IPS-18c (cell line): ENCODE results near the gene RFESD.

Source experiments
- H3K4me3 ChIP-seq: 2 replicates; pipeline ENCODE4 v1.7.0; 2013; ENCODE audit warnings: low read depth, mild to moderate bottlenecking, low read length, moderate library complexity; ENCODE audit not compliant: insufficient read depth
- H3K9me3 ChIP-seq: one replicate; pipeline ENCODE4 v1.6.1; 2013; ENCODE audit warnings: mild to moderate bottlenecking, low read length, moderate library complexity; ENCODE audit not compliant: control insufficient read depth, insufficient read depth

Gene RFESD

DNA sequence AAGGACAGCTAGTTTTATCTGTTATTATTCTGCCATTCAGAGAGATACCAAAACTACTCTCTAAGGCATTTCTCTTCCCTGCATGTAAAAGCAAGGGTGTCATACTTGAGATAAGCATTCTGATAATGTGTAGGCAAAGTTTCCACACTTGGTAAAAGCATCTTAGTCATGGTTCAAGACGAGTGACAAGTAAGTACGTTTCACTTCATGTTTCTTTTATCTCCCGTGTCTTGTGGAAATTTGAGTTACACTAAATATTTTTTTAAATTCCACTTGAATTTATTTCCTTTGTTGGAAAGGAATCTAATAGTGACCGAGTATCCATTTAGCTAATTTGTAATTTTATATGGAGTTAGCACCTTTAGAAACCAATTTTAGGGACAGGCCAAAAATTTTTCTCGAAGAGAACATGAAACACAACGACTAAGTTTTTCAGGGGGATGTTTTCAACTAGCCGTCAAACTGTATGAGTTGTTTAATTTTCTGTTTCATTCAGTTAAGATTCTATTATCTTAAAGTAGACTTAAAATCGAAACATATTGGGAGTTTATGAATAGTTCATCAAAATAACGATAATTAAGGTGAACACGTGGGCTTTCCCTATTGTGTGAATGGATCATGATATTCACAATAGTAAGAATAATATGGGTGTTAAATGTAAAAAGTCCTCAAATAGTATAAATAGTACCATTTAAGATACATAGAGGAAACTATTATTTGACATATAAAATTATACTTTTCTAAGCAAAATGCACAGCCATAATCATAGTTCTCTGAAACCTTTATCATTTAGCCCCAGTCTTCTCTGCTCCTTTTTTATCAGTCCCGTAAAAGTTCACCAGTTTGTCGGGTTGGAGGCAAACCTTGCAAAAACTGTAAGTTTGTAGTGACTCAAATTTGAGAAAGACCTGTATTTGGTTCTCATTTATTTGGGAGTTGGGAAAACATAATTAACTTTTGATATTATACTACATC, 1.6 kb downstream of the RFESD start:
- Histone ChIP-seq H3K9me3 (no peaks in the 10 kb centered on the region), H3K4me3 (no peak overlapping the region)

DNA sequence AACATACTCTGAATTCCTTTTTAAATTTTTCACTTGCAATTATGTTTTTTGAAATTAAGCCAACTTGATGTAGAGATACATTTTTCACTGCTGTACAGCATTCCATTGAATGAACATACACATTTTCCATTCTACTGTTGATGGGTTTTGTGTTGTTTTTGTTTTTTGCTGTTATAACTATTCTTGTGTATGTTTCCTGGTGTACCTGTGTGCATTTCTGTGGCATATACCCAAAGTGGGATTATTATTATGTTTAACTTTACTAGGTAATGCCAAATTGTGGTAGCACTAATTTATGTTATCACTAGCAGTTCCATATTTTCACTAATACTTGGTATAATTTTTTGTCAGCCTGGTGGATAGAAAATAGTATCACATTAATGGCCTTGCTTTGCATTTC, 2.7 kb downstream of the RFESD start:
- H3K4me3 ChIP-seq, result no peak overlapping the region
- H3K9me3 ChIP-seq, result no peaks in the 10 kb centered on the region

- Histone ChIP-seq H3K4me3 (no peak overlapping the region), H3K9me3 (no peaks in the 10 kb centered on the region)
Observed at GRCh38 chr5:95649842-95650620, 3.5 kb downstream of the RFESD start.

- Histone ChIP-seq H3K4me3 (no peak overlapping the region), H3K9me3 (no peaks in the 10 kb centered on the region)
Observed at GRCh38 chr5:95652849-95653248, 6.3 kb downstream of the RFESD start.

DNA sequence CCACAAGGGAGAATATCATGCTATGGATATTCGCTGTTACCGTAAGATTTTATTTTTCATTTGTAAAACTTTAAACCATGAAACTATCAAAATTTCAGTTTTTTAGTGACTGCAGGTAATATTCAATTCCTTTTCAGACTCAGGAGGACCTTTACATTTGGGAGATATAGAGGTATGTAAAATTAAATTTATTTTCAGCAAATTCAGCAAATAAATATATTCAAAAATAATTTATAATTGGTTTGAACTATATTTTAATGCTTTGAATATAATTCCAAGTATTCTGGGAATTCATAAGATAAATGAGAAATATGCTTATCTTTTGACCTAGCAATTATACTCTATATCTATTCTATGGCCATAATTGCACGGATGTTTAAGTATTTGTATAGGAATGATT, 7.6 kb downstream of the RFESD start:
- no peak overlapping the region for H3K4me3 ChIP-seq
- no peaks in the 10 kb centered on the region for H3K9me3 ChIP-seq

GRCh38 chr5:95655575-95655974, 9.0 kb downstream of the RFESD start:
- no peaks in the 10 kb centered on the region for H3K9me3 ChIP-seq
- H3K4me3 ChIP-seq, result no peak overlapping the region

GRCh38 chr5:95660060-95660459, 13.5 kb downstream of the RFESD start:
- no peaks in the 10 kb centered on the region for H3K9me3 ChIP-seq

GRCh38 chr5:95662946-95663345, 16.4 kb downstream of the RFESD start:
- Histone ChIP-seq H3K4me3 (no peak overlapping the region), H3K9me3 (no peaks in the 10 kb centered on the region)

More at GRCh38 chr5:95660060-95660459, 13.5 kb downstream of the RFESD start:
- no peak overlapping the region for H3K4me3 ChIP-seq

DNA sequence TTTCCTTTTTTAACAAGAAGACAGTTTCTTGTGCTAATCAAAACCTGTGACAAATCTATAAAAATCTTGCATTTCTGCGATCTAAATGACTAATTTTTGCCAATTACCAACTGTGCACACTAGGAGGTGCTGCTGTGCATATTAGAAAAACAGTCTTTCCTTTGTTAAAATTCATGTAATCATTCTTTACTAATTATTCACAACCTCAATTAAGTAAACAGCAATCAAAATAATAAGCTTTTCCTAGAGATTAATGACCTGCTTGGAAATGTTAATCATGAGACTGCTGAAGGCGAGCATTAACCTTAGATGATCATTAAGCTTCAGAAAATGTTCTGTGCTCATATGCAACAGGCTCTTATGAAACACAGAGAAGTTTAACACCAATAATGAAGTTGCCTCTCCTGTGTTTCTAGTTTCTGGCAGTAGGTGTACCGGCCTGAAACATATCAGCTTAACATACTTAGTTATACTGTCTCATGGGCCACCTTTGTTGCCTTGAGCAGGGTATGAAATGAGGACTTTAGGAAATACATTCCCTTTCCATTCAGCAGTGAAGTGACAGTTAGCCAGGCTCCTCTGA, 17.7 kb downstream of the RFESD start:
- H3K4me3 ChIP-seq, result no peak overlapping the region
- H3K9me3 ChIP-seq, result no peaks in the 10 kb centered on the region

DNA sequence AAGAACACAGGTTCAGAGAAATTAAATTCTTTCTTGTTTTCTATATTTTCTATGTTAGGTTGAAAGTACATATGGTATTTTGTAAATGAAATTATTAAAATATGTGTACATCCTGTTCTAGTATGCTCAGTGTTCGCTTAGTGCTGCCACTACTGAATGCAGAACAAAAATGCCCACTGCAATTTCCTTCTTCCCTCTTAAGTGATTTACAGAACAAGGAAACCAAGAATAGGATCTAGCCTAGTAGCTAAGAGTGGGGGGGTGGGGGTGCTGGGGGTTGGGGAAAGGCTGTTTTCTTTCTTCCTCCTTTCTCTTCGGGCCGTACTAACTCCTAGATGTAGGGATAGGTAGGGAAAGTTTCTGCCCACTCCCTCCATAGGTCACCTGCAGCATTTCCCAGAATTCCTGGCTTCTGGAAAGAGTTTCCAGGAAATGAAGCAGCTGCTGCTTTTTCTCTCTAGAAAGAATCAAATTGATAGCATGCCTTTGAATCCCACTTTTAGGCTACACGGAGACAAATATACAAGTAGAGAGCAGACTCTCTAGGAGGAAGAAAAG, 20.6 kb downstream of the RFESD start:
- Histone ChIP-seq H3K4me3 (no peak overlapping the region), H3K9me3 (no peaks in the 10 kb centered on the region)

GRCh38 chr5:95667678-95668077, 21.1 kb downstream of the RFESD start:
- Histone ChIP-seq H3K4me3 (no peak overlapping the region), H3K9me3 (no peaks in the 10 kb centered on the region)

- no peak overlapping the region for H3K4me3 ChIP-seq
- H3K9me3 ChIP-seq, result no peaks in the 10 kb centered on the region
Observed at GRCh38 chr5:95668216-95668615, 21.6 kb downstream of the RFESD start.

GRCh38 chr5:95668728-95669127, 22.2 kb downstream of the RFESD start:
- Histone ChIP-seq H3K9me3 (no peaks in the 10 kb centered on the region), H3K4me3 (no peak overlapping the region)

DNA sequence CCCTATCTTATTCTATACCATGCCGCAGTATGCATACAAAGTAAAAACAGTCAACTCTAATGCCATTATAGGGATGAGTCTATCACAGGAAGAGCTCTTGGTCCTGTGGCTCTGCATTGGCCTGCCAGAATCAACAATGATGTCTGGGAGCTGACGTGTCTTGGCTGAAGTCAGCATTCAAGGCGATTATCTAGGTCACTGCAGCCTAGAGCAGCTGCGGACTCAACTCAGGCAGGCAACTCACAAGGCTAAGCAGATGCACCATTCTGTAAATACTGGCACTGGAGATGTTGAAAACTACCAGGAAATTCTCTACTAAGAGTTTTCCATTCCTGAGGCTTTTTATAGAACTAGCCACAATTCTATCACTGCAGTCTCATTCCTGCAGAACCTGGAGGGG, 23.0 kb downstream of the RFESD start:
- Histone ChIP-seq H3K4me3 (no peak overlapping the region), H3K9me3 (no peaks in the 10 kb centered on the region)

DNA sequence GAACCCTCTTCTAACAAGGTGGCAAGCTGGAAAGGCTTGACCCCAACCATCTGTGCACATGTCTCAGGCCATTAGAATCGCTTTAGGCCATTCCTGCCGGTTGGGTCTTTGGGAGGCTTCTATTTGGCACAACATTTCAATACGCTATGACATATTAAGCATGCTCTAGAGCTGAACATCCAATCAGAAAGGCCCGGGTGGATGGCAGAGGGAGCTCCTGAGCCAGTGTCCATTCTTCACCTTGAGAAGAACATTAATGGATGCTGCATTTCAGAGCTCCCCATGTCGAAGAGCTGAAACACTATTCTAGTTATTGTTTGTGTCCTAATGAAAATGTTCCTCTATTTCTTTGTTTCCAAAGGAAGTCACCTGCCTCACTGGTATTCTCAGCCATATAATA, 23.4 kb downstream of the RFESD start:
- Histone ChIP-seq H3K4me3 (no peak overlapping the region), H3K9me3 (no peaks in the 10 kb centered on the region)

DNA sequence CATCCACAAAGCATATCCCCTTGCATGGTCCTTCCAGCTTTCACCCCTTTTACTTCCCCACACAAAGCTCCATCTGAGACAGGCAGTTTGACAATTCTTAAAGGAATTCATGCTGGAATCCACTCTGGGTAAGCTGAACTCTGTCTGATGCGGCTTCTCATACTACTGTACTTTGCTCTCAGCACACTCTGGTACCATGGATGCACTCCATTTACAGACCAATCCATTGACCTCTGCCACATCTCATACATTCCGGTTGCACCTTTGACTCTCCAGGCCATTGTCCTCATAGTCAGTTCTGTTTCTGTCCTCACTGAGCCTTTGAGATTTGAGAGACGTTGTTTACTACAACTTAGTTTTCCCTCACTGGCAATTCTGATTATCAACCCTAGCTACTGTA, 24.0 kb downstream of the RFESD start:
- H3K9me3 ChIP-seq, result no peaks in the 10 kb centered on the region
- H3K4me3 ChIP-seq, result no peak overlapping the region

DNA sequence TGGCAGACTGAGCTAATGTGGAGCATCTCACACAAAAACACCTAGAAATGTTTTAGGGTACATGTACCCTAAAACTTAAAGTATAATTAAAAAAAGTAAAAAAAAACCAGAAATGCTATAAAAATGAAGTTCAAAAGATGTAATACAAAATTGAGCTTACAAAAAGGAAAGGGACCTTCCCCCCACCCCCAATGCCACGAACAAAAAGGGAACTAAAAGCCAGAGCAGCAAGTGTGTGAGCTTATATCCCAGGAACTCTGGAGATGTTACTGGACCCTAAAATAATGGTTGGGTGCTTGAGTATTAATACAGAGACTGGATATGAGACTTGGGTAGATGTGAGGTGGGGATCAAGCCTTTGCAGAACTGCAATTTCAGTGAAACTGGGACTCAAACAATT, 25.2 kb downstream of the RFESD start:
- Histone ChIP-seq H3K4me3 (no peak overlapping the region), H3K9me3 (no peaks in the 10 kb centered on the region)
